Nephron progenitor cell (in vitro differentiated cells): ENCODE data around the gene ABCC4.

Experiments used
- DNase-seq: peaks from one replicate; pipeline ENCODE4 v3.0.0; 2021
- H3K27ac Mint-ChIP-seq: 2 replicates; pipeline ENCODE4 v1.8.0; 2021; ENCODE audit warnings: mild to moderate bottlenecking, moderate library complexity, mixed read lengths
- H3K27me3 Mint-ChIP-seq: 2 replicates; pipeline ENCODE4 v1.8.0; 2021; ENCODE audit warnings: mild to moderate bottlenecking, low read depth, mixed read lengths; ENCODE audit not compliant: poor library complexity
- H3K36me3 Mint-ChIP-seq: 2 replicates; pipeline ENCODE4 v1.8.0; 2021; ENCODE audit warnings: low read depth, mixed read lengths
- H3K4me1 Mint-ChIP-seq: 2 replicates; pipeline ENCODE4 v1.8.0; 2021; ENCODE audit warnings: mixed read lengths
- H3K4me3 Mint-ChIP-seq: 2 replicates; pipeline ENCODE4 v1.8.0; 2021; ENCODE audit warnings: mild to moderate bottlenecking, moderate library complexity, mixed read lengths
- H3K9me3 Mint-ChIP-seq: 2 replicates; pipeline ENCODE4 v1.8.0; 2021; ENCODE audit warnings: mild to moderate bottlenecking, moderate library complexity, mixed read lengths
- TF ChIP-seq, protein P1 (sequence below): fragments of 200-600 bp; sonication (generic); IDR thresholded peaks from 2 replicates; pipeline ENCODE4 v1.5.0; 2021; ENCODE audit warnings: antibody characterized with exemption

ABCC4 gene

DNA sequence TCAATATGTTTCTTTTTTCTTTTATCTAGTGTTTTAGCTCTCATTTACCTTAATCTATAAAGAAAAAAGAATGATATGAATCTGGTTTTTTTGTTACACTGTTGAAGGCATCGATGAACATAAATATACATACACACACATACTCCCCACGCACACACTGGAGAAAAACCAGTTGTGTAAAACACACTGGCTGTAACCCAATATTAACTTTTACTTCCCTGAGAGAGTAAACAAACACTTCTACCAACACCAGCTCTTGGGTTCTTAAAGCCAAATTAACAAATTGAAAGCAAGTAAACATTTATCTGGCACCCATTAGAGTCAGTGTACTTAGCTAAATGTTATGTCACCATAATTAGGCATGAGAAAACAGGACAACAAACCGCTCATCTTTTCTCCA, 145.7 kb downstream of the ABCC4 start:
- H3K4me3 Mint-ChIP-seq, result no peak overlapping the region
- H3K4me1 Mint-ChIP-seq, result peaks cover 7% of the 10 kb centered on the region
- no peak overlapping the region for H3K27ac Mint-ChIP-seq
- TF ChIP-seq, protein P1, sequence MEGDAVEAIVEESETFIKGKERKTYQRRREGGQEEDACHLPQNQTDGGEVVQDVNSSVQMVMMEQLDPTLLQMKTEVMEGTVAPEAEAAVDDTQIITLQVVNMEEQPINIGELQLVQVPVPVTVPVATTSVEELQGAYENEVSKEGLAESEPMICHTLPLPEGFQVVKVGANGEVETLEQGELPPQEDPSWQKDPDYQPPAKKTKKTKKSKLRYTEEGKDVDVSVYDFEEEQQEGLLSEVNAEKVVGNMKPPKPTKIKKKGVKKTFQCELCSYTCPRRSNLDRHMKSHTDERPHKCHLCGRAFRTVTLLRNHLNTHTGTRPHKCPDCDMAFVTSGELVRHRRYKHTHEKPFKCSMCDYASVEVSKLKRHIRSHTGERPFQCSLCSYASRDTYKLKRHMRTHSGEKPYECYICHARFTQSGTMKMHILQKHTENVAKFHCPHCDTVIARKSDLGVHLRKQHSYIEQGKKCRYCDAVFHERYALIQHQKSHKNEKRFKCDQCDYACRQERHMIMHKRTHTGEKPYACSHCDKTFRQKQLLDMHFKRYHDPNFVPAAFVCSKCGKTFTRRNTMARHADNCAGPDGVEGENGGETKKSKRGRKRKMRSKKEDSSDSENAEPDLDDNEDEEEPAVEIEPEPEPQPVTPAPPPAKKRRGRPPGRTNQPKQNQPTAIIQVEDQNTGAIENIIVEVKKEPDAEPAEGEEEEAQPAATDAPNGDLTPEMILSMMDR, result no peak
- no peaks in the 10 kb centered on the region for H3K27me3 Mint-ChIP-seq
- H3K36me3 Mint-ChIP-seq, result peaks cover 9% of the 10 kb centered on the region
- no peaks in the 10 kb centered on the region for H3K9me3 Mint-ChIP-seq
- no peak for DNase-seq

DNA sequence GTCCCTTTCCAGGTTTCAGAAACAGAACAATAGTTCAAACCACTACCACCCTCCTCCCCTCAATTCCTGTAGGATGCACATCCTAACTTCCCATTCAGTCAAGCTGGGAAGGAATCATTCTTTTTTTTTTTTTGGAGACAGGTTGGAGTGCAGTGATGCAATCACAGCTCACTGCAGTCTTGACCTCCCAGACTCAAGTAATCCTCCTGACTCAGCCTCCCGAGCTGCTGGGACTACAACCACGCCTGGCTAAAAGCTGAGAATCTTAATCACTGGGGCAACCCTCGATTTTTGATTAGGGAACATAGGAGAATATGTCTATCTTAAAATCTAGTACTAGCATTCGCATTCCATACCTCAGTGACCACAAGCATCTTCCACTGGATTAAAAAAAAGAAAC, 146.2 kb downstream of the ABCC4 start:
- H3K4me3 Mint-ChIP-seq, result no peak overlapping the region
- no peak for DNase-seq
- TF ChIP-seq, protein P1, result no peak
- H3K9me3 Mint-ChIP-seq, result no peaks in the 10 kb centered on the region
- H3K27me3 Mint-ChIP-seq, result no peaks in the 10 kb centered on the region
- H3K27ac Mint-ChIP-seq, result no peak overlapping the region
- H3K4me1 Mint-ChIP-seq, result peaks cover 7% of the 10 kb centered on the region
- peaks cover 9% of the 10 kb centered on the region for H3K36me3 Mint-ChIP-seq

- H3K4me1 Mint-ChIP-seq, result peaks cover 7% of the 10 kb centered on the region
- peaks cover 9% of the 10 kb centered on the region for H3K36me3 Mint-ChIP-seq
- TF ChIP-seq, protein P1, result no peak
- DNase-seq, result no peak
- no peak overlapping the region for H3K4me3 Mint-ChIP-seq
- H3K27me3 Mint-ChIP-seq, result no peaks in the 10 kb centered on the region
- no peak overlapping the region for H3K27ac Mint-ChIP-seq
- no peaks in the 10 kb centered on the region for H3K9me3 Mint-ChIP-seq
These were observed 146.8 kb downstream of the ABCC4 start for GRCh38 chr13:95154413-95154886.

GRCh38 chr13:95153647-95154412, 147.4 kb downstream of the ABCC4 start:
- Mint-ChIP-seq H3K4me1 (peaks cover 7% of the 10 kb centered on the region), H3K36me3 (peaks cover 9% of the 10 kb centered on the region), H3K27me3 (no peaks in the 10 kb centered on the region), H3K27ac (no peak overlapping the region), H3K4me3 (no peak overlapping the region), H3K9me3 (no peaks in the 10 kb centered on the region)
- no peak for DNase-seq
- TF ChIP-seq, protein P1, result no peak

GRCh38 chr13:95151942-95152587, 149.2 kb downstream of the ABCC4 start:
- TF ChIP-seq, protein P1, result no peak
- no peak for DNase-seq
- Mint-ChIP-seq H3K9me3 (no peaks in the 10 kb centered on the region), H3K27me3 (no peaks in the 10 kb centered on the region), H3K4me1 (peaks cover 7% of the 10 kb centered on the region), H3K27ac (no peak overlapping the region), H3K36me3 (peaks cover 9% of the 10 kb centered on the region), H3K4me3 (no peak overlapping the region)

DNA sequence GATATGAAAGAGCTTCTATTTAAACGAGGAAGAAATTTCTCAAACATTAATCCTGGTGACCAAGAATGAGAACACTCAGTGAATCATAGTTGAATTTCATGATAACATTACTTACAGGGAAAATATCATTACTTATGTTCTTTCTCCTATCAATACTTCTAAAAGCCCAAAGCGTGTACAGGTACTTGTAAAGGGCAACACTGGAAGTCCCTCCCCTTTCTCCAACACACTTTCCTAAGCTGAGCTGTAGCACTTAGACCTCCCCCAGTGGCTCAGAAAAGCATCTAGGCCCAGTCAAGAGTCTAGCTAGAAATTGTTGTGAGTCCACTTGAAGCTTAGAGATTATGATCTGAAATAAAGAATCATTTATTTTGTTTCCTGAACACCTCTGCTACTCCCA, 150.7 kb downstream of the ABCC4 start:
- Mint-ChIP-seq H3K4me3 (no peak overlapping the region), H3K36me3 (peaks cover 5% of the 10 kb centered on the region), H3K4me1 (peaks cover 2% of the 10 kb centered on the region), H3K27ac (no peak overlapping the region), H3K27me3 (no peaks in the 10 kb centered on the region), H3K9me3 (no peaks in the 10 kb centered on the region)
- DNase-seq, result no peak
- TF ChIP-seq, protein P1, result no peak
